Tibial nerve (tissue), 4 donors: ENCODE data around the gene CAMK2B. TPM values are rescaled to one million over a fixed set of nuclear protein-coding genes. Genes with fewer than 3 reads are reported as not detected.

ENCODE experiments used
- DNase-seq, 2 donors: peaks; one replicate each; pipeline ENCODE4 v3.0.0-alpha.2; 2019; ENCODE audit warnings: low spot score in 2 of 2
- H3K27ac ChIP-seq, 4 donors: fragments of 200-600 bp; sonication (generic) in 3 of 4; one replicate each; pipeline ENCODE4 v1.5.1; 2017 to 2019; ENCODE audit warnings: mild to moderate bottlenecking in 1 of 4
- H3K27me3 ChIP-seq, 2 donors: fragments of 200-600 bp; sonication (generic) in 1 of 2; one replicate each; pipeline versions ENCODE4 v1.5.1 to v1.6.0; 2017 to 2019
- H3K36me3 ChIP-seq, 3 donors: fragments of 200-600 bp; sonication (generic); one replicate each; pipeline ENCODE4 v1.5.1; 2018 to 2019
- H3K4me1 ChIP-seq, 4 donors: fragments of 200-600 bp; sonication (generic) in 3 of 4; one replicate each; pipeline ENCODE4 v1.5.1; 2017 to 2019
- H3K4me3 ChIP-seq, 4 donors: fragments of 200-600 bp; sonication (generic) in 3 of 4; one replicate each; pipeline ENCODE4 v1.5.1; 2017 to 2019; ENCODE audit warnings: mild to moderate bottlenecking in 1 of 4, moderate library complexity in 1 of 4
- H3K9me3 ChIP-seq, 4 donors: fragments of 200-600 bp; sonication (generic) in 3 of 4; one replicate each; pipeline ENCODE4 v1.5.1; 2017 to 2019
- CTCF ChIP-seq, 5 experiments: fragments of 200-600 bp in 3 of 5; fragments of 450-650 bp in 2 of 5; sonication (generic) in 3 of 5; IDR thresholded peaks; one replicate each; pipeline ENCODE4 v1.5.1; 2016 to 2019; ENCODE audit warnings: antibody characterized with exemption in 5 of 5, mild to moderate bottlenecking in 3 of 5, moderate library complexity in 2 of 5
- EP300 ChIP-seq, 2 donors: sonication (generic); formaldehyde crosslinking; IDR thresholded peaks; one replicate each; pipeline ENCODE4 v1.6.1; 2017; ENCODE audit warnings: antibody characterized with exemption in 2 of 2, mild to moderate bottlenecking in 1 of 2
- POLR2A ChIP-seq, 2 donors: fragments of 450-650 bp; IDR thresholded peaks; one replicate each; pipeline ENCODE4 v1.6.1; 2017; ENCODE audit warnings: antibody characterized with exemption in 2 of 2, mild to moderate bottlenecking in 2 of 2, moderate library complexity in 2 of 2
- WGBS, 2 donors: methylation state at CpG; one replicate each; pipeline ENCODE4 v1.1.5; 2018; 5-methylcytosine and 5-hydroxymethylcytosine counted together
- total RNA-seq, 4 donors: library from RNA; depleted of rRNA; stranded (reverse); fragments of >200 nt; gene quantifications; one replicate each; pipeline ENCODE4 v1.1.0, GENCODE V29; 2016

CAMK2B gene
- total RNA-seq, 4 donors from 2014 or later, result 9.0 to 14.7 (median 10.9) TPM

GRCh38 chr7:44235066-44235465 is 90.3 kb downstream of the CAMK2B start:
- no peaks in the 10 kb centered on the region for H3K4me1 ChIP-seq
- H3K36me3 ChIP-seq, result no peaks in the 10 kb centered on the region
- TF ChIP-seq POLR2A (IDR thresholded peaks at IDR 0.05) (no peak), CTCF (IDR thresholded peaks at IDR 0.05) (no peak), EP300 (IDR thresholded peaks at IDR 0.05) (no peak)
- H3K27me3 ChIP-seq, result no peaks in the 10 kb centered on the region
- DNase-seq, result no peak
- 78 to 88% methylated on average over 5 to 6 of the region's 8 CpGs for WGBS, 2 donors
- H3K27ac ChIP-seq, result peak overlapping the region in 1 of 4 donors; percentile 2
- no peak overlapping the region for H3K4me3 ChIP-seq
- no peaks in the 10 kb centered on the region for H3K9me3 ChIP-seq

DNA sequence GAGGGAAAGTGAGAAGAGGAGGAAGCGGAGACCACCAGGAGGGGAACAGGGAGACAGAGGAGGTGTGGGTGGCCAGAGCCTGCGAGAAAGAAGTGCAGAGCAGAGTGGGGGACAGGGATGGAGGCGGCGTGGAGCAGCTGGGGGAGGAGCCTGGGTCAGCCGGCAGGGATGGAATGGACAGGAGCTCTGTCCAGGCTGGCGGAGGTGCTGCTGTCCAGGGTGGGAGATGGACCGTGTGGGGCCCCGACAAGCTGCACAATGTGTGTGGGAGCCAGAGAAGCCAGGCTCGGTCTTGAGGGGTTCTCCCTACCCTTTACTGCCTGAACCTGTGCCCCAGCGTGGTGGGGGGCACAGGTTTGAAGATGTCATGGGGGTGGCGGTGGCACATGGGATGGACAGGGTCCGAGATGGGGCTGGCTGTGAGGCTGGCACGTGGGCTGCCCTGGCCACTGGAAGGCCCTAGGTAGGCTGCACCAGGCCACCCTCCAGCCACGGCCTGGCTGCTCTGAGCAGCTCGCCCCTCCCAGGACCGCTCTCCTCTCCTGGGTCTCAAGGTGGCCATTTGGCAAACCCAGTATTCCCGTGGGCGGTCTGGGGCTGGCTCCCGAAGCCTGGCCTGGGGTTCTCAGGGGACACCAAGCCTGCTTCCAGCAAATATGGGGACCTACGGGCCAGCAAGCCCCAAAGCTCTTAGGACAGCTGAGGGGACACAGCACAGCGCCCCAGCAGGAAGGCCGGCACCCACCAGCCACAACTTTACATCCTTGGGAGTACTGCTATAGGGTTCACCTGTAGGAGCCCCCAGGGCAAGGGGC is 92.3 kb downstream of the CAMK2B start:
- no peaks in the 10 kb centered on the region for H3K36me3 ChIP-seq
- no peak overlapping the region for H3K27ac ChIP-seq
- no peaks in the 10 kb centered on the region for H3K9me3 ChIP-seq
- H3K4me3 ChIP-seq, result no peak overlapping the region
- no peak for DNase-seq
- 56 to 66% methylated on average over 12 to 22 of the region's 22 CpGs for WGBS, 2 donors
- no peaks in the 10 kb centered on the region for H3K4me1 ChIP-seq
- no peaks in the 10 kb centered on the region for H3K27me3 ChIP-seq
- no peak for TF ChIP-seq POLR2A (IDR thresholded peaks at IDR 0.05)
- no peak for TF ChIP-seq EP300 (IDR thresholded peaks at IDR 0.05)

- H3K4me3 ChIP-seq, result no peak overlapping the region
- H3K36me3 ChIP-seq, result no peaks in the 10 kb centered on the region
- H3K9me3 ChIP-seq, result no peaks in the 10 kb centered on the region
- WGBS, 2 donors, result 83 to 87% methylated on average over 13 of the region's 13 CpGs
- H3K27ac ChIP-seq, result no peak overlapping the region
- no peaks in the 10 kb centered on the region for H3K27me3 ChIP-seq
- DNase-seq, result no peak
- H3K4me1 ChIP-seq, result no peaks in the 10 kb centered on the region
- TF ChIP-seq CTCF (IDR thresholded peaks at IDR 0.05) (no peak), EP300 (IDR thresholded peaks at IDR 0.05) (no peak), POLR2A (IDR thresholded peaks at IDR 0.05) (no peak)
Observed at GRCh38 chr7:44232396-44232795, 93.0 kb downstream of the CAMK2B start.

DNA sequence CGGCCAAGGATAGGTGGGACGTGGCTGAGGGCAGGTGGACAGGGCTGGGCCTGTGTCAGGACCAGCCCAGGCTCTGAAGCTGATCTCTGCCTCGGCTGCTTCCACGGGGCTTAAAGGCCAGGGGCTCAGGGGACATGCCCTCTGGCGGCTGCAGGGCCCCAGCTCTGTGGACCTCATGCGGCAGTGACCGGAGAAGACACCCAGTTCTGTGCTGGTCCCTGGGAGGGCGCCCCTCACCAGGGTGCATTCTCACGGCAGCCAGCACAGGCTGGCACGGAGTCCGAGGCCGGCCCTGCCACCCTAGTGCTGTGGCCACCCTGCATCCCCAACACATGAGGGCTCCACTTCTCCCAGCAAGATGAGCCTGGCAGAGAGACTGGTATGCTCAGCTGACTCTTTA is 94.3 kb downstream of the CAMK2B start:
- no peaks in the 10 kb centered on the region for H3K4me1 ChIP-seq
- no peaks in the 10 kb centered on the region for H3K36me3 ChIP-seq
- peak overlapping the region in 1 of 4 donors; percentile 22 for H3K27ac ChIP-seq
- H3K9me3 ChIP-seq, result no peaks in the 10 kb centered on the region
- no peak for DNase-seq
- WGBS, 2 donors, result 77 to 82% methylated on average over 10 to 11 of the region's 12 CpGs
- TF ChIP-seq EP300 (IDR thresholded peaks at IDR 0.05) (no peak), CTCF (IDR thresholded peaks at IDR 0.05) (no peak), POLR2A (IDR thresholded peaks at IDR 0.05) (no peak)
- peaks cover 0 to 4% of the 10 kb centered on the region in 2 donors for H3K27me3 ChIP-seq
- H3K4me3 ChIP-seq, result no peak overlapping the region

GRCh38 chr7:44230286-44230685 is 95.1 kb downstream of the CAMK2B start:
- no peak for TF ChIP-seq POLR2A (IDR thresholded peaks at IDR 0.05)
- no peak for TF ChIP-seq CTCF (IDR thresholded peaks at IDR 0.05)
- no peak for TF ChIP-seq EP300 (IDR thresholded peaks at IDR 0.05)
- 66 to 71% methylated on average over 6 to 7 of the region's 7 CpGs for WGBS, 2 donors
- no peaks in the 10 kb centered on the region for H3K9me3 ChIP-seq
- peaks cover 0 to 12% of the 10 kb centered on the region in 2 donors for H3K27me3 ChIP-seq
- no peaks in the 10 kb centered on the region for H3K36me3 ChIP-seq
- no peak overlapping the region for H3K27ac ChIP-seq
- no peak for DNase-seq
- no peaks in the 10 kb centered on the region for H3K4me1 ChIP-seq
- H3K4me3 ChIP-seq, result no peak overlapping the region
